RWPE2 (cell line): Measurements from ENCODE around the gene VSX2.

ENCODE experiments used
- ATAC-seq: fragments of 200-7000 bp; cut with Tn5 transposase; 3 replicates; pipeline ENCODE4 v1.9.1; 2021; ENCODE audit warnings: low read depth
- DNase-seq: peaks from one replicate; pipeline ENCODE4 v3.0.0-alpha.2; 2020; ENCODE audit warnings: low spot score
- H3K27ac ChIP-seq: fragments of 450-650 bp; 2 replicates; pipeline ENCODE4 v1.5.1; 2017; ENCODE audit warnings: mild to moderate bottlenecking; ENCODE audit not compliant: poor library complexity, severe bottlenecking
- H3K27me3 ChIP-seq: fragments of 250-450 bp; sonication (Bioruptor Pico); 2 replicates; pipeline ENCODE4 v1.5.1; 2021; ENCODE audit warnings: mild to moderate bottlenecking, moderate library complexity; ENCODE audit not compliant: insufficient read depth, poor library complexity, severe bottlenecking
- H3K36me3 ChIP-seq: fragments of 250-450 bp; sonication (Bioruptor Pico); 2 replicates; pipeline ENCODE4 v1.5.1; 2020; ENCODE audit warnings: low read depth, mild to moderate bottlenecking, moderate library complexity
- H3K4me1 ChIP-seq: fragments of 250-450 bp; sonication (Bioruptor Pico); 2 replicates; pipeline ENCODE4 v1.5.1; 2021; ENCODE audit warnings: mild to moderate bottlenecking, moderate library complexity; ENCODE audit not compliant: insufficient read depth, poor library complexity, severe bottlenecking
- H3K4me3 ChIP-seq: fragments of 250-450 bp; sonication (Bioruptor Pico); 2 replicates; pipeline ENCODE4 v1.5.1; 2021; ENCODE audit warnings: mild to moderate bottlenecking, moderate library complexity; ENCODE audit not compliant: severe bottlenecking
- H3K9me3 ChIP-seq: fragments of 250-450 bp; sonication (Bioruptor Pico); 2 replicates; pipeline ENCODE4 v1.5.1; 2021; ENCODE audit warnings: mild to moderate bottlenecking, moderate library complexity; ENCODE audit not compliant: severe bottlenecking
- CTCF ChIP-seq: fragments of 450-650 bp; IDR thresholded peaks from one replicate; pipeline ENCODE4 v1.5.1; 2017; ENCODE audit warnings: mild to moderate bottlenecking, moderate library complexity; ENCODE audit not compliant: poor library complexity, severe bottlenecking

Gene VSX2

DNA sequence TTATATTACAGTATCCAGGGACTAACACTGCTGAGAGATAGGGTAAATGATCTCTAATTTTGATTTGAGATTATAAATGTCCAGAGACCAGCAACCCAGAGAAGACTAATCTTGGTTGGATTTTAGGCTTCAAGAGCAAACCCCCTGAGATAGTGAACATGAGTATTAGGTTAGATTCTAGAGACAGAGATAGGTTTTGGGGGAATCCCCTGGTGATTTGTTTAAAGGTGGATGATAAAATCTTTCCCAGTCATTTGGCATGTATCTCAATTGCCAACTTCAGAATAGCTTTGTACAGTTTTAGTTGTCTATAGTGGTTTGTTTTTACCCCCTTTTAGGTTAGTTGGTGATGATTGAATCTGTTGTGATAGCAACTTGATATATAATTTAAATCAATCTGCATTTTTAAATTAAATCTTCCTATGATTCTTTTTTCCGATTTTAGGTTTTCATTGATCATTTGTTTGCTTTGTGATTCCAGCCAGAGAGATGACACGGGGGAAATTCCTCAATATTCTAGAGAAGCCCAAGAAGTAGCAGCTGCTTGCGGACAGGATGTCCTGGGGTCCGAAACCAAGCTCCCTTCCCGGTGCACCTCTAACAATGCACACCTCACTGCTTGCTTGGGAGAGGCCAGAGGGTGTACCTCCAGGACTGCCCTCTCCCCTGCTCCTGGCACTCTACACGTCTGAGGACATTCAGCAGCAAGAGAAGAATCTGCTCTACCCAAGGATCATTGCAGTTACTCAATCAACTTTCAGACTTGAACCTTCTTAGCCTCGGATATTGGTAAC is 40.6 kb upstream of the VSX2 start:
- Histone ChIP-seq H3K9me3 (no peaks in the 10 kb centered on the region), H3K36me3 (no peaks in the 10 kb centered on the region), H3K27me3 (no peaks in the 10 kb centered on the region), H3K4me3 (no peak overlapping the region), H3K4me1 (no peaks in the 10 kb centered on the region), H3K27ac (no peak overlapping the region)
- ATAC-seq (no peak), DNase-seq (no peak)
- no peak for TF ChIP-seq CTCF

DNA sequence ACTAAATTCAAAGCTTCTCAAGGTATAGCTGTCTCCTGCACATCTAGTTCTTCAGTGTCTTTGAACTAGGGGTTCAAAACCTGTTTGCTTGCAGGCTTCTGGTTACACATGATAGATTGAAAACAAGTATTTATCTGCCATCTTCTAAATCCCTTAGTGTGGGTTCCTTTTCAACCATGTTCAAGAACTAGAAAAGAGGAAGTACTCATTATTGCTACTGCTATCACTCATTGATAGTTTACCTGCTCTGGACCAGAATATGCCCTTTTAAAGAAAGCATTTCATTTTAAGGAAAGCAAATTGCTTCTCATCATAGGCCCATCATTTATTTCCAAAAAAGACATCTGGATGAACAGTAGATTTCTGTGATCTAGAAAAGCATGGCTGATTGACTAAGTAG is 37.1 kb upstream of the VSX2 start:
- H3K36me3 ChIP-seq = no peaks in the 10 kb centered on the region
- no peaks in the 10 kb centered on the region for H3K4me1 ChIP-seq
- no peak overlapping the region for H3K4me3 ChIP-seq
- no peak overlapping the region for H3K27ac ChIP-seq
- H3K27me3 ChIP-seq = no peaks in the 10 kb centered on the region
- ATAC-seq (no peak), DNase-seq (no peak)
- H3K9me3 ChIP-seq = no peaks in the 10 kb centered on the region
- no peak for TF ChIP-seq CTCF

- no peak overlapping the region for H3K4me3 ChIP-seq
- no peak for ATAC-seq
- no peaks in the 10 kb centered on the region for H3K4me1 ChIP-seq
- no peak for TF ChIP-seq CTCF
- no peaks in the 10 kb centered on the region for H3K36me3 ChIP-seq
- no peak overlapping the region for H3K27ac ChIP-seq
- H3K9me3 ChIP-seq = no peaks in the 10 kb centered on the region
- DNase-seq = no peak
- H3K27me3 ChIP-seq = no peaks in the 10 kb centered on the region
These were observed 35.6 kb upstream of the VSX2 start for GRCh38 chr14:74203639-74204038.

DNA sequence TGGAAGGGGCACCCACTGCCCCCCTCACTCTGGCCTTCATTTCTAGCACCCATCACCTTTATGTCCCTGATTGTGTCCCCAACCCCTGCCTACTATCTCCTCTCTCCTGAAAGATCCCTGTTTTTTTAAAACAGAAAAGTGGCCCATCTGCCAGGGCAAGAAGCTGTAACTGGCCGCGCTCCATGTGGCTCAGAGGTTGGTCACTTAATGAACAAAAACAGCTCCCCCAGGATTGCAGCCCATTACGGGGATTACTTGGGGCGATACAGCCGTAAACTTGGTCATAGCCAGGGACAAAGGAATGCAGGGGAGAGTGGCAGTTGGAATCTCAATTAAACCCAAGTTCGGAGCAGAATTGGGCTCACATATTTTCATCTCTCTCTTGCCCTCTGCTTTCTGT is 34.8 kb upstream of the VSX2 start:
- Histone ChIP-seq H3K9me3 (no peaks in the 10 kb centered on the region), H3K4me1 (no peaks in the 10 kb centered on the region), H3K27me3 (no peaks in the 10 kb centered on the region), H3K4me3 (no peak overlapping the region), H3K36me3 (no peaks in the 10 kb centered on the region), H3K27ac (no peak overlapping the region)
- no peak for ATAC-seq
- DNase-seq = no peak
- TF ChIP-seq CTCF = no peak

GRCh38 chr14:74205882-74206281 is 33.4 kb upstream of the VSX2 start:
- Histone ChIP-seq H3K27me3 (no peaks in the 10 kb centered on the region), H3K36me3 (no peaks in the 10 kb centered on the region), H3K9me3 (no peaks in the 10 kb centered on the region), H3K4me3 (no peak overlapping the region), H3K4me1 (no peaks in the 10 kb centered on the region), H3K27ac (no peak overlapping the region)
- no peak for TF ChIP-seq CTCF
- no peak for DNase-seq
- no peak for ATAC-seq
